GM10847 (cell line): ENCODE measurements around the gene MYCL.

Experiments used
- POLR2A ChIP-seq: IDR thresholded peaks from 2 replicates; pipeline ENCODE4 v1.6.1; 2011; ENCODE audit not compliant: insufficient read length; ENCODE audit errors: extremely low read depth

MYCL gene

DNA sequence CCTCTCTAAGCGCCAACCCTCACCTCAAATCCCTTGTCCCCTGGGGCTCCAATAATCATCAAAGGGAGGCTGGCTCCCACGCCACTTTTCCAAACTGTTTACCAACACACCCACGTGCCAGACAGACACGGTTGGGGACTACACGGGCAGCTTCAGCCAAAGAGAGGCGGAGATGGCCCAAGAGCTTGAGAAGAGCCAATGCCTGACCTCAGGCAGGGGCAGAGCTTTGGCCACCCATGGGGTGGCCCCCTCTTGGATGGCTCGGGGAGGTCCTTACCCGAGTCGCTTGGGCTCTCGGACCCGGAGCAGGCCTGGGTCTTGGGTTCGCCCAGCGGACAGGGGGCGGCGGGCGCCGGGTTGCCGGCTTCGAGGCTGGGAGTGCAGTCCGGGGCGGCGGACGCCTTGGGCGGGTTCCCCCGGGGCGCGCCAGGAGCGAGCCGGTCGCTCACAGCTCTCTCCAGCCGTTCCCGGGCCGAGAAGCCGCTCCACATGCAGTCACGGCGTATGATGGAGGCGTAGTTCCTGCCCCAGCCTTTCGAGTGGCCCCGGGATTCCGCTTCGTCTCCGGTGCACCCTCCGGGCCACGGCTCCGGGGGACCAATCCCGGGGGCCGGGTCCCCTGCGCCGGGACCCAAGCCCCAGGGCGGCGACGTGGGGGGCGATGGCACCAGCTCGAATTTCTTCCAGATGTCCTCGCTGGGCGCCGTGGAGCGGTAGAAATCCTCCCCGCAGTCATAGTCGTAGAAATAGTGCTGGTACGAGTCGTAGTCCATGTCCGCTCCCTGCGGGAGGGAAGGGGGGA lies 854 bp downstream of the MYCL start:
- TF ChIP-seq POLR2A = no peak

DNA sequence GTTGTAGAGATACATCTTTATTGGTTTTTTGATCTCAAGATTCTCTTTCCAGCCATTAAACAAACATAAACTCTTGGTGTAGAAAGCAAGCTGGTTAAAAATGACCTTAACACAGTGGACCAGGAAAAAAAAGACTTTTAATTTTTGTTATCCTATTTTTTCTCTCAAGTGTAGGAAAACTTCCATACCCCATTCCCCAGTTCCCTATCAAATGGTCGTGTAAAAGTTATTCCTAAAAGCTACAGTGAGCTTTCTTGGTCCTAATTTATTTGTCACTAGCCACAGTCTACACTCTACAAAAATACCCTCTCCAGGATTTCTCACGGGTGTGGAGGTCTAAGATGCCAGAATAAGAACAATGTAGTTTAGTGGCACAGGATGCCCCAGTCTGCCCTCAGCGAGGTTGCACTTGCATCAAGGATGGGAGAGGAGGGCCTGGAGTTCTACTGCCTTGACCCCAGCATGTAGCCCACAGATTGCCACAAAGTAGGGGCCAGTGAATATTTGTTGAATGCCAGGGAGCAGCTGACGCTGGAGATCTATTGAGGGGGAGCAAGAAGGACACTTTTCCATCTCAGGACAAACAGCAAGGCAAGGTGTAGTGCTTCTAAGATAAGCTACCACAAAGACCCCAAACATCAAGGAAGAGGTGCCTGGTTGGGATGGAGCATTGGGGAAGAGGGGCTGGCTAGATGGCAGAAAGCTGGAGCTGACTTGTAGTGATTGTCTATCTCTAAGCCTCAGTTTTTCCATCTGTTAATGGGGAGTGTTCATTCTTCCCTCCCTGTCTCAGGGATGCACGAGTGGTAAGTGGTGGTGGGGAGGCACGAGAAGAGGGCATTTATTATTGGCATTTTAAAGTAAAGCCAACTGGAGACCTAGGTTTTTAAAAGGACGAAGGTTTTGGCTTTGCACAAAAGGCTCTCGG lies 1.8 kb downstream of the MYCL start:
- TF ChIP-seq POLR2A = no peak

DNA sequence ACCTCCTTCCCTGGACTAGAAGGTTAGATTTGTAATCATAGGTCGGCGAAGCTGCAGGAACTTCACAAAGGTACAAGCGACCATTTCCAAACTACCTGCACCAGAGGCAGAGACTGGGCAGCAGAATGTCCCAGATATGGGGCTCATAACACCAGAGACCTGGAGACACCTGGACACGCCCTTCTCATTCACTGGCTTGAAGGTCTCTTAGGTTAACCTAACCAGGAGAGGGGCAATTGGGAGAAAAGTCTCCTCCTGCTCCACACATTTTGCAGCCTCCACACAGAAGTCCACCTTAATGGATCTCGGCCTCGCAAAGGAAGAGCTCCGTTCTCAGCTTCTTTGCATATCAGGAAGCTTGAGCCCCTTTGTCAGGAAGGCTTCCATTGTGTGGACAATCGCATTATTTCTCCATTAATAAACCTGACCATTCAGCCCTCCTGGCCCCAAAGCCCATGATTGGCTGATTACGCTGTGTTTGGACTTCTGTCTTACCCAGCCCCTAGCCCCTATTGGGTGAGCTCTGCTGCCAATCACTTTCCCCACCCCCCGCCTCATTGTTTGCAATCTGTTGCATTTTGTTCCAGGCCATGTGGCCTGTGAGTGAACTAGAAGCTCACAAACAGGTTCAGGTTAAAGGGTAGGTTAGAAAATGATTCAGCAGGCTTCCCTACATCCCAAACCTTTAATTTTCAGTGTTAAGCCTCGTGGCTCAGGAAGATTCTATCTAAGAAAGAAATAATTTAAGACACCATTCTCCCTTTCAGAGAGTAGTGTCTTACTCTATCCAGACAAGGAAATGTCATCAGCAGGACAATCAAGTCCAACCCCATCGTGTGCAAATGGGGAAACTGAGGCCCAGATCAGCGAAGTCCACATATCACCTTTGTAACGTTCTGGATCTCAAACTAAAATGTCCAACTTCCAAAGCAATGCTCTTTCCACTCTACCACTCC lies 2.8 kb downstream of the MYCL start:
- no peak for TF ChIP-seq POLR2A

DNA sequence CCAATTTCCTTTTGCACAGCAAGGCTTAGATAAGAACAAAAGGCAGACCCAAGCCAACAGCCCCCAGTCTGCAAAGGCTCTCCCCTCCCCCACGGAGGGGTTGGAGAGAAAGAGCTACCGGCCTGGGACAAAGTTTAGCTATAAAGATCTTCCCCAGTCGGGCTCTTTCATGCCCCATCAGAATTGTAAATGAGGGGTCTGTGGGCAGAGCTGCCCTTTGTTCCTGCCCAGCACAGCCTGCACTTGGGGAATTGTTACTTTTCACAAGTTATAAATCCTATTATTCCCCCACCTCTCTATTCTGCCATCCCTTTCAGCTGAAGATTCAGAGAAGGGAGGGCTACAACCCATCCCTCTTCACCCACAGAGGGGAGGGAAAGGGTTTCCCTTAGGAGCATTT lies 3.5 kb downstream of the MYCL start:
- no peak for TF ChIP-seq POLR2A

DNA sequence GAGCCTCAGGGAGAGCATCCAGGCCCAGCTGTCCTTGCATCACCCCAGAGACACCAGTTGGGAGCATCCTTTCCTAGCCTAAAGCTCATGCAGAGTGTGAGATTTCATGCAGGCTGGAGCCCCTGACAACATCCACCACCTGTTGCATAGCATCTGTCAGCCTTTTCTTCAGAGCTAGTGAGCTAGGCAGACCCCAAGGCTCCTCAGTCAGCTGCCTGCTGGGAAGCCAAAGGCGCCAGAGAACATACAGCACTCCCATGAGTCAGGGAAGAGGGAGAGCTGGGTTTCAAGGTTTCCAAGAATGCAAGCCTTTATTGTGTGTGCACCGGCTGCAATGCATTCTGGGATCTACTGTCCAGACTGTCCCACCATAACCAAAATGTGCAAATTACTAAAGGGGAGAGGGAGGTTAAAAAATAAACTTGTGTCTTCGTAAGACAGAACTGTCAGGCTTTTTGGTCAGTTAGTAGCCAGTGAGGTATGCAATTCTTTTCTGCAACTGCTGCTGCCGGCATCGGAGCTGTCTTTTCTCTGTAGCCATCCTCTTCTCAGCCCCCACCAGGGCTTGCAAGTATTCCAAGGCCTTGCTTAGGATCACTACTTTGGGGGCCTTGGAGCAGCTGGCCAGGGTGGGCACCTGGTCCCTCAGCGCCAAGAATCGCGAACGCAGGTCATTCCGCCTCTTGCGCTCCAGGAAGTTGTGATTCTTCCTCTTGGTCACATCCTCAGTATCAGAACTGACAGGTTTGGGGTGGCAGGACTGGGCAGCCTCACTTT lies 4.6 kb downstream of the MYCL start:
- no peak for TF ChIP-seq POLR2A

DNA sequence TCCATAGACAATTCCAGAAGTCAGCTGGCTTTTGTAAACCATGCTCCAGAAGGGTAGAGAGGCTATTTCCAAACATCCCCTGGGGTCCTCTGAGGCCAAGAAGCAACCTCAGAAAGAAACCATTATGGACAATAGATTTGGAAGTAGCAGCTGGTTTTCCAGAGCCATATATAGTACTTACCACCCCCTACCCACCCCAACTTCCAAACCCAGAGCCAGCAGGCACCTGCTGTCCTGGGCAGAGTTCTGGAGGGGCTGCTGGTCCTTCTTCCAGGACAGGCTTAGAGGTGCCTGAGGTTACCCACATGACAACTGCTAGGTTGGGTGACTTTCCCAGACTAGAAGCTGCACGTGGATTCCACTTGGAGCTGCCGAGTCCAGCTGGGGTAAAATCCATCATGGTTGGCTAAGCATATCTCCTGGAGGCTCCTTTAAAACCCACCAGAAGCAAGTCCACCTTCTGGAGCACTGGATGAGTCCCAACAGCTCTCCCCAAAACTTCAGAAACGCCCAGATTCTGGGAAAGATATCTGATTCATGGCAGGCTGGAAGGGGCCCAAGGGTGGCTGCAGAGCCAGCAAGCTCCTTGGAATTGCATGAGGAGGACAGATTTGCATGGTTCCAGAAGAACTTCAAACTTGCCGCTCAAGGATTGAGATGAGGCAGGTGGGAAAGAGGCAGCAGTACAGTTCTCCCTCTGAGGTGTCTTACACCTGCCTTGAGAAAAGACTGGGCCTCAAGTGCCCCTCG lies 5.8 kb downstream of the MYCL start:
- no peak for TF ChIP-seq POLR2A

DNA sequence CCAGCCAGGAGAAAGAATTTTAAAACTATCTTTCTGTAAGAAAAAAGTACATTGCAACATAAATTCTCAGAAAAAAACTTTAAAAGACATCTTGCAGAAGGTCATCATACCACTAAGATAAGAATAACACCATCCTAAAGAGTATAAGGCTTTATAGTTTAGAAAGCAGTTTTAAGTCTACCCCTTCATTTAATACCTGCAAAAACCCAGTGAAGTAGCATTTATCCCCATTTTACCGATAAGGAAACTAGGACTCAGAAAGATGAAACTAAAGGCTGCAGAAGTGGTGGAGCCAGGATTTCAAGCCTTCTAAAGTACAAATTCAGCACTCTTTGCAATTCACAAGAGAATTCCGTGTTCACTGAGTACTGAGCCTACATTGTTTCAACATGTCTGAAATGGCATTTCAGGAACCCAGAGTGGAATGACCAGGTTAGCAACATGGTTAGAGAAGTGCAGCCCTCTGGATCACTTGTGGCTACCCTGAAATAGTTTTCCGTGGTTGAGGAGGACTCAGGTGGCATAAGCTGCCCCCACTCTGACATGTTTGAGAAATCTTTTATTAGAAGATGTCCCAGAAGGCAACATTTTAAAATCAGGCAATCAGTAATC lies 6.7 kb downstream of the MYCL start:
- TF ChIP-seq POLR2A = no peak

DNA sequence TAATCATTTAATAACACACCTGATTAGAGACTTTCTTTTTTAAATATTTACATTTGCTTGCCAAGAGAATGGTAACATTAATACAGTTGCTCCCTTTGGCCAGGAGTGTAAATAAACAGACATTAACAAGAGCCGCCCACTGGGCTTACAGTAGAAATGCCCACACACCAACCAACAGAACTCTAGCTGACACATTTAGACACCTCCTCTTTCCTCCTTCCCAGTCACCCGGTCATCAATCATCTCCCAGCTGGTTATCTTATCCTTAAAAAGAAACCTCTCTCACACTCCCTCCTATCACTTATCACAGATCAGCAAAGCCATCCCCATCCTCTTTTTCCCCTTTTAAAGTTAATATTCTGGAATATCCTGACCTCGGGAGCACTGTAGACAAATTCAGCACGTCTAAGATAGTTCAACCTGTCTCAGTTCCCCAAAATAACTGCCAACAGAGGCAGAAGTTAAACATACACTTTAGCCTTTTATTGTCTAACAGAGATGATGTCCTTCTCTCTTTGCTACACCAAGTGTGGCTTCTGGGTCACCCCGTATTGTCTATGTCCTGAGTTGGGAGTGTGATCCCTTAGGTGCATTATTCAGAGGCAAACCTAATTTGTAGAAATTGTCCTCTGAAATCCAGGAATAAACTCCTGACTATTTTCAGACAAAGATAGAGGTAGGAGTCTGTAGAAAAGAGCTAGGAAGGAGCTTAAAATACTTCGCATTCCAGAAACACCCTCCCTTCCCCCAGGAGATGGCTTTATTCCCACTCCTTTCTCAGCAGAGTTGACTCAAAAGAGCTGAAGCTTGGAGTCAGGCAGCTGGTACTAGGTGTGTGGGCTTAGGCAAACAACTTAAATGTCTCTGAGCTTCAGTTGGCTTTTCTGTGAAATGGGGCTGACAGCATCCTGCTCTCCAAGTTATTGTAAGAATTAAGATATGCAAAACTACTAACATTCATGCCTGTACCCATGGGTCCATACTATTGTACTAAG lies 8.8 kb downstream of the MYCL start:
- TF ChIP-seq POLR2A = no peak

DNA sequence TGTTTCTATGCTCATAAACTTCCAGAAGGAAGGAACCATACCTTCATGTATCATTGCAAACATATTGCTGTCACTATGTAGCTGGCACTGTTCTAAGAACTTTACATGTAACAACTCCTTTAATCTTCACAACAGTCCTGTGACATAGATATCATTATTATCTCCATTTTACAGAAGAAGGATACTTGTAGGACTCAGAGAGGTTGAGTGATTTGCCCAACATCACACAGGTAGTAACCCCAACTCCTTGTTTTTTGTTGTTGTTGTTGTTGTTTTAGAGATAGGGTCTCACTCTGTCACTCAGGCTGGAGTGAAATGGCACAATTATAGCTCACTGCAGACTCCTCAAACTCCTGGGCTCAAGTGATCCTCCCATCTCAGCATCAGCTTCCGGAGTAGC lies 10.8 kb downstream of the MYCL start:
- no peak for TF ChIP-seq POLR2A

DNA sequence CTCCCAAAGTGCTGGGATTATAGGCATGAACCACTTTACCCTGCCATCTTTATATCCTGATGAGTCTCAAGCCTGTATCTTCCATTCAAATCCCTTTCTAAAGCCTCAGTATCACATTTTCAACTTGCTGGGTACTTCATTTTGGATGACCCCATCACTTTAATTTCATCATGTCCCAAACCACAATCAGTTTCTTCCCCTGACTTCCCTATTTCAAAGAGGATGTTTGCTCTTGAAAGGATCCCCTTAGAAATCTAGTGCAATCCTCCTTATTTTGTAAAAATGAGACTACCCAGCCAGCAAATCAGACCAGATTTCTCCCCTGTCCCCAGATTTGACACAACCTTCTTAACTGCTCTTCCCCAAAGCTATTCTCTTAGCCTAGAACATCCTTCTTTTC lies 11.4 kb downstream of the MYCL start:
- no peak for TF ChIP-seq POLR2A

DNA sequence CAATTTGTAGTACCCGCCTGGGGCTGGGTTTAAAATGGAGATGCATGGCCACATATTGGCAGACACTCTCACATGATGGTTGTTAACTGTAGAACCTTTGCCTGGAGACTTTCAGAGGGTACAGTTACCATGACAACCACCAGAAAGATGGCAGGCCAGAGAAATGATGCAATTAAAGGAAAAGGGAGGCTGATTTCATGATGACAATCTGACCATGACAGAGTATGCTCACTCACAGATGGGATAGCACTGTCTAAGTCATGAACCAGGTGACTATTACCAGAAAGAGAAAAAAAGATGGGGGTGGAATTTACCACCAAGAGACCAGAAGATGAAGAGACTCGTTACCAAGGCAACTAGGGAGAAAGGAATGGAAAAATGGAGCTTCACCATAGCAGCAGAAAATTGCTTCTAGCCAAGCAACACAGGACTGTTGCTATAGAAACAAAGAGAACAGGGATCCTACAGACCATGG lies 14.9 kb downstream of the MYCL start:
- no peak for TF ChIP-seq POLR2A

DNA sequence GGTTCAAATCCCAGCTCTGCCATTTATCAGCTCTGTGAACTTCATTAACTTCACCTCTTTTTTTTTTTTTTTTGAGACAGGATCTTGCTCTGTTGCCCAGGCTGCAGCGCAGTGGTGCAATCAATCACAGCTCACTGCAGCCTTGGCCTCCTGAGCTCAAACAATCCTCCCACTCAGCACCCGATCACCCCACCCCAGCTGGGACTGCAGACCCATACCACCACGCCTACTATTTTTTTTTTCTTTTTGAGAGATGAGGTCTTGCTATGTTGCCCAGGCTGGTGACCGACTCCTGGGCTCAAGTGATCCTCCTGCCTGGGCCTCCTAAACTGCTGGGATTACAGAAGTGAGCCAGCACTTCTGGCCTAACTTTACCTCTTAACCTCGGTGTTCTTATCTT lies 16.2 kb downstream of the MYCL start:
- TF ChIP-seq POLR2A = no peak

DNA sequence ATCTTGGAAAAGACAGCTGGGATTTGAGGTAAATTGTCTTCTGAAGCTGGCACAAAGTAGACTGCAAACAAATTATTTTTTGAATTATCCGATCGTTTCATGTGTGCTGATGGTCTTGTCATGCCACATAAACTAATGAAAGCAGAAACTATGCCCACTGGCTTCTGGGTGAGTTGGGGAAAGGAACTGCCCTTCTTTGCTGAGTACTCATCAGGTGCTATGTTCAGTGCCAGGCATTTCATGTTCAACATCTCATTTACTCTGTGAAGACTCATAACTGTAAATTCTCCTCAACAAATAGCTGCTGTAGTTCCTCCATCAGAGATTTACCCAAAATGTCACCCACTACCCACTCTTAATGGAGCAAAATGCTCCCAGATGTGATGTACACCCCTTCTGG lies 19.6 kb downstream of the MYCL start:
- TF ChIP-seq POLR2A = no peak
